T follicular helper cell (primary cell): Measurements from ENCODE around the gene ITSN2.
"Not testable (repeated sequence)": the region's sequence is repeated elsewhere in the genome, so short reads cannot be mapped to it uniquely, and the experiment has no call there.

Experiments
- DNase-seq: peaks from one replicate; pipeline ENCODE4 v3.0.0-alpha.2; 2020; ENCODE audit warnings: low read depth
- total RNA-seq, 2 experiments: gene quantifications; one replicate each; lab custom pipeline; 2026; lab: John Stamatoyannopoulos, UW

Gene ITSN2
- total RNA-seq: 151 to 235 reads per million in 2 experiments

DNA sequence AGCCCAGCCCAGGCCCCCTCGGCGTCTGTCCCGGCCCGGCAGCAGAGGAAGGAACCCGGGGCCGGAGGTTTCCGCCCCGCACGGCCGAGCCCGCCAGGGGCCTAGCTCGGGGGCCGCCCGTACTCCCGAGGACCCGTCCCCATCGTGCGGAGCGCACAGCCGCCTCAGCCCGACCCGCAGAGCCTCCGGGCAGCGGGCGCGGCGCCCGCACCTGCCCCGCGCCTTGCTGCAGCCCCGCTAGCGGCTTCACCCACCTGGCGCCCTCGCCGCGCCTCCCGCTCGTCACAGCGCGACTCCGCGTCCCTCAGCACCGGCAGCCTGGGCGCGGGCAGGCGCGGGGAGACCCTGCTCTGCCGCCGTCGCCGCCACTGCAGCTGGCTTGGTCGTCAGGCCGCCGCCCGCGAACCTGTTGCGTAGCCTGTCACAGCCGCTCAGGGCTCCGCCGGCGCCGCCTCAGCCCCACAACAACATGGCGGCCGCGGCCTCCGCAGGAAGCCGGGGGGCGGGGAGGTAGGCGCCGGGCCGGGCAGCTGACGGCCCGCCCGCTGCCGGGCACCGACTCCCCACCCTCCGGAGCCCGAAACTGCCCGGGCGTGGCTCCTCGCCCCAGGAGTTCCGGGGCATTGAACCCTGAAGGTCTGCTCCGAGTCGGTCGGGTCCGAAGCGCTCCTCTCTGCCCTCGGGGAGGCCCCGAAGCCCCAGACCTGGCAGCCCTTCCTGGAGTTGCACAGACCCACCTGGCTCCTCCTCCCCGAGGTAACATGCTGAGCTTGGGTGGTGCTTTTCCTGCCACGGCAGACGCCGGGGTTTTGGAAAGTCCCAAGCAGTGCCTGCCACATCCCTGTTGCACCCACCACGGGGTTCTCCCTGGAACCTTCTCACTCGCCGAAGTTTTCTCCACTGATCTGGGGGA lies at the start of gene ITSN2:
TSS of gene ITSN2 (minus strand) at position 487 of the 913 bp plus-strand sequence. CDS start 32,454 bp downstream, outside the sequence.
- peak; percentile 69 for DNase-seq

DNA sequence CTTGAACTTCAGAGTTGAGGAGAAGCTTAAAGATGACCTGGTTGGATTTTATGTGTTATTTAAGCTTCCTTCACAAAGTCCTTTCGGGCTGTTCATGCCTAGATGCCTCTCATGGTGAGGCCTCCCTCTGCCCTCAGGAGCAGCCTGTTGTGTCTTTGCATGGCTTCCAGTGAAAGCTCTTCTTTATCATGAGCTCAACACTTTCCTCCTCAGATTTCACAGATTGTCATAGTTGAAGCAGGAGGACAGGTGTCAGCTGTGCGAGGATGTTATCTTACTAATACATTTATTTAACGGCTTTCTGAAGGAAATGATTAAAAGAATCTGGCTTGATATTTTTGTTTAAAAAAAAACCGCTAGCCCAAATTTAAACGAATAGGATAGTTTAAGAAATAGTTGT lies 48.8 kb upstream of the ITSN2 start:
- no peak for DNase-seq

DNA sequence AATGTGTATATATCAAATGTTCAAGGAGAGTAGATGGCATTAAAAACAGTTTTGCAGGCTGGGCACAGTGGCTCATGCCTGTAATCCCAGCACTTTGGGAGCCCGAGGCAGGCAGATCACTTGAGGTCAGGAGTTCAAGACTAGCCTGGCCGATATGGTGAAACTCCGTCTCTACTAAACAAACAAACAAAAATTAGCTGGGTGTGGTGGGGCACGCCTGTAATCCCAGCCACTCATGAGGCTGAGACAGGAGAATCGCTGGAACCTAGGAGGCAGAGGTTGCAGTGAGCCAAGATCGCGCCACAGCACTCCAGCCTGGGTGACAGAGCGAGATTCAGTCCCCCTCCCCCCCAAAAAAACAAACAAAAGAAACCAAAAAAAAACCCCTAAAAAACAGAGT lies 48.4 kb upstream of the ITSN2 start:
- DNase-seq: not testable (repeated sequence)

DNA sequence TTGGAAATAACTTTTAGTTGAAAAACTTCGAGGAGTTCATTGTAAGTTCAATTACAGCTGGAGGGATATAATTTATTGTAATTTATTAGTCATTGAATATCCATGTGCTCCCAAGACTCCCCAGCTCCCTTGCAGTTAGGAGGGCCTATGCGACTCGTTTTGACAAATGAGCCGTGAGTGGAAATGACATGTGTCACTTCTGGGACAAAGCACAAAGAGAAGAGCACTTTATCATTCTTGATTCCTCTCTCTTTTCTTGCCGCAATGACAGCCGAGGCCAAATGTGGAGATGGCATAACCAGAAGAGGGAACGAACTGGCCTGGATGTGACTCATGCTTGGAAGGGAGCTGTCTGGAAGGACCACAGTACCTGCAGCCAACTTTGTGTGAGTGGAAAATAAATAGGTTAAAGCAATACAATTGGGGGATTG lies 44.2 kb upstream of the ITSN2 start:
- DNase-seq: no peak

DNA sequence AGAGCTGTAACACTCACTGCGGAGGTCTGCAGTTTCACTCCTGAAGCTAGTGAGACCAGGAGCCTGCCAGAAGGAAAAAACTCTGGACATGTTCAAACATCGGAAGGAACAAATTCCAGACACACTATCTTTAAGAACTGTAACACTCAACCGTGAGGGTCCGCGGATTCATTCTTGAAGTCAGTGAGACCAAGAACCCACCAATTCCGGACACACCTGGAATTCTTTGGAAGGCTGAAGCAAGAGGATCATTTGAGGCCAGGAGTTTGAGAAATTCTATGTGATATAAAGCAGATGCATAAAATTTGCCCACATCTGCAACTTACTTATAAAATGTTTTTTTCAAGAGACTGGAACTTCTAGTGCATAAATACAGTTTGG lies 43.5 kb upstream of the ITSN2 start:
- DNase-seq: no peak

DNA sequence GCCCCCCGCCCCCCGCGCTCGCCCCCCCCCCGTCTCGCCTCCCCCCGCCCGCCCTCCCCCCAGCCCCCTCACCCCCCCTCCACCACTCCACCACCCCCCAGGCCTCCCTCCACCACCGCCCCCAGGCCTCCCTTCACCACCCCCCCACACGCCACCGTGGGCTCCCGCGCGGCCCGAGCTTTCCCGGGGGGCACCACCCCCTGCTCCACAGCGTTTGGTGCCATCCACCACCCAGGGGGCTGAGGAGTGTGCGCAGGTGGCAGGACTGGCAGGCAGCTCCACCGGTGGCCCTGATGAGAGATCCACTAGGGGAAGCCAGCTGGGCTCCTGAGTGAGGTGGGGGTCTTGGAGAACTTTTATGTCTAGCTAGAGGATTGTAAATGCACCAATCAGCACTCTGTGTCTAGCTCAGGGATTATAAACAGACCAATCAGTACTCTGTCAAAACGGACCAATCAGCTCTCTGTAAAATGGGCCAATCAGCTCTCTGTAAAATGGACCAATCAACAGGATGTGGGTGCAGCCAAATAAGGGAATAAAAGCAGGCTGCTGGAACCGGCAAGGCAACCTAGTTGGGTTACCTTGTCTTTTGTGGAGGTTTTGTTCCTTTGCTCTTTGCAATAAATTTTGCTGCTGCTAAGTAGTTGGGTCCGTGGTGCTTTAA lies 43.0 kb upstream of the ITSN2 start:
- no peak for DNase-seq

DNA sequence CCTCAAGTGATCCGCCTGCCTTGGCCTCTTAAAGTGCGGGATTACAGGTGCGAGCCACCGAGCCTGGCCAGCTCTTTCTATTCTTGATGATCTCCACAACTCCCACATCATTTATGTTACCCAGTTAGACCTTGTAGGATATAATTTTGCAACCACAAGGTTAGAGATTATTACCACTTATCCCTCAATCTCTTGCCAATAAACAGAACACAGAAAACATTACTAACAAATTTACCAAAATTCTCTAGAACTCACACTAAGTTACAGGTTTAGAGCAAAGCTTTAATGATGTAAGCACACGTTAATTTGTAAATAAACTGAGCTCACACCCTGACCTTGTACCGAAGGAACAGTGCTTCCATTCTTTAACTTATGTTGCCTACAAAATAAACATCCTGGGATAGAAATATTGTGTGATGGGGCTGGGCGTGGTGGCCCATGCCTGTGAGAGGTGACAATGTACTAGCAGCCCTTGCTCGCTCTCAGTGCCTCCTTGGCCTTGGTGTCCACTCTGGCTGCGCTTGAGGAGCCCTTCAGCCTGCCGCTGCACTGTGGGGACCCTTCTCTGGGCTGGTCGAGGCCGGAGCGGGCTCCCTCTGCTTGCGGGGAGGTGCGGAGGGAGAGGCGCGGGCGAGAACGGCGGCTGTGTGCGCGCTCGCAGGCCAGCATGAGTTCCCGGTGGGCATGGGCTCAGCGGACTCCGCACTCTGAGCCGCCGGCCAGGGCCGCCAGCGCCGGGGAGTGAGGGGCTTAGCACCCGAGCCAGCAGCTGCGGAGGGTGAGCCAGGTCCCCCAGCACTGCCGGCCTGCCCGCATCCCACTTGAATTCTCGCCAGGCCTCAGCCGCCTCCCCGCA lies 42.1 kb upstream of the ITSN2 start:
- no peak for DNase-seq

DNA sequence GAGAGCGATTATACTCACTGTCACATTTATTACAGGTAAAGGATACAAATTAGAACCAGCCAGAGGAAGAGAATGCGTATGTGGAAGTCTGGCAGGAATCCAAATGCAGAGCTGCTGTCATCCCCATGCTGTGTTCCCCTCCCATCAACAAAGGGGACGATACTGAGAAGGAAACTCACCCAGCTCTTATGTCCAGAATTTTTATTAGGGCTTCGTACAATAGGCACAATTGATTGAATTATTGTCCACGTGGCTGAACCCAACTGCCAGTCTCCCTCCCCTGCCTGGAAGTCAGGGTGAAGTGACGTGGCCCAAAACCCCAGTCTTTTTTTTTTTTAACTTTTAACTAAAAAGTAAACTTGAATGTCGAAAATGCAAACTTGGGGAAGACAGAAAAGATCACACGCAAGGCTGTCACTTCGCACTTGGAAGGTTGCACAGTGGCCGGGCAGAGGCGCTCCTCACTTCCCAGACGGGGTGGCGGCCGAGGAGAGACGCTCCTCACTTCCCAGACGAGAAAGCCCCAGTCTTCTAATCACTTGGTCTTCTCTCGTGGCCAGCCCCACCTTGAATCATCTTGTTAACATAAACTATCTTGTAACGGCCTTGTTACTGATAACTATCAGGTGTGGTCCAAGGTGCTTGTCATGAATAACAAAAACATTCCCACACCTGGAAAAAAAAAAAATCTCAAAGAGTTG lies 40.0 kb upstream of the ITSN2 start:
- DNase-seq: no peak

DNA sequence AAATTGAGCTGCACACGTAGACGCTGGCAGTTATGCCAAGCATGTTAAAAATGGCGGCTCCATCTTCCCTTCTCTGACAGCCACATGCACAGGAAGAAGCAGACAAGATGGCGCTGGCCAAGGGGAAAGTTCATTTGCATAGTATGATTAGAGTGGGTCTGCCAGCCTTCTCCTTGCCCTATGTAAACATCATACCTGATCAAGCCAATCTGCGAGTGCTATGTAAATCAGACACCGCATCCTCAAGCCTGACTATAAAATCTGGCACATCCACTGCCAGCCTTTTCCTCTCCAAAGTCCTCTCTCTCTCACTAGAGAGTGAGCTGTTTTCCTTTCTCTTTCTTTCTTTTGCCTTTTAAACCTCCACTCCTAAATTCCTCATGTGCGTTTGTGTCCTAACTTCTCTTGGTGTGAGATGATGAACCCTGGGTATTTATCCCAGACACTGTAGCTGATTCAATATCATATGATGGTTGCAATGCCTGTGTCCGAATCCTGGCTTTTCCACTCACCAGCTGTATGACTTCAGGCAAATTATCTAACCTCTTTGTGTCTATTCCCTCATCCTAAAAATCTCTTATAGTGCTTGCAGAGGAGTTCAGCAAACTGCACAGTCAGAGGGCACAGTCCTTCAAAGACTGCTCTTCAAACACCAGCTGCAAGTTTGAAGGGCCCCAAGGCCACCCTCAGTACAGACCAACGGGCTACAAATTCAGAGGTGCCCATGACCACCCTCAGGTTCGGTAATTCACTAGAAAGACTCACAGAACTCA lies 39.3 kb upstream of the ITSN2 start:
- DNase-seq: no peak

DNA sequence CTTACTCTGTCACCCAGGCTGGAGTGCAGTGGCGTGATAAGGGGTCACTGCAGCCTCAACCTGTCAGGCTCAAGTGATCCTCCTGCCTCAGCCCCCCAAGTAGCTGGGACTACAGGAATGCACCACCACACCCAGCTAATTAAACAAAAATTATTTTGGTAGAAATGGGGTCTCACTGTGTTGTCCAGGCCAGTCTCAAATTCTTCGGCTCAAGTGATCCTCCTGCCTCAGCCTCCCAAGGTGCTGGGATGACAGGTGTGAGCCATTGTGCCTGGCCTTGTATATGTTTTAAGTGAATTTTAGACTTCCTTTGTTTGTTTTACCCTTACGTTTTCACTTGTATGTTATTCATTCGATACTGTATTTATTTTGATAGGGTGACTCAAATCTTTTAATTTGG lies 34.7 kb upstream of the ITSN2 start:
- no peak for DNase-seq

DNA sequence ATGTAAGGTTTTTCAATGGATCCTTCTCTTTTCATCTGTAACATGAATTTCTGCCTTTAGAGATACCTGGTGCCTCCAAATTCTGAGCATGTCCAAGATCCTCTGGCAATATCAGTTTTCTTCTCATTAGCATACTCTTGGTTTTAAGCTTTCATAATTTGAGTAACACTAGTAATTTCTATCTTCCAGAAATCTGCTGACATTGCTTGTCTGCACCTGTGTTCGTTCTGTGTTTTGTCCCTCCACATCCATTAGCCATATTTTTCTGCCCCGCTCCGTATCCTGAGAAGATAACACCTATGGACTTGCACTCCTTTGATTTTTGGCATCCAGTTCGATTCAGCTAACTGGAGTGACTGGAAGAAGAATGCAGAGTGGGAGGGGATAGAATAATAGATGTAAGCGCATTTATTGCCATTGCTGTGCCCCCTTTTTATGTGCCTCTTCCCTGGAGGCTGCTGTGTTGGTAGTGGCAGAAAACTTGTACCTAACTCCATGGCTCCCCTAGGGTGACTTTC lies 32.3 kb upstream of the ITSN2 start:
- DNase-seq: no peak

DNA sequence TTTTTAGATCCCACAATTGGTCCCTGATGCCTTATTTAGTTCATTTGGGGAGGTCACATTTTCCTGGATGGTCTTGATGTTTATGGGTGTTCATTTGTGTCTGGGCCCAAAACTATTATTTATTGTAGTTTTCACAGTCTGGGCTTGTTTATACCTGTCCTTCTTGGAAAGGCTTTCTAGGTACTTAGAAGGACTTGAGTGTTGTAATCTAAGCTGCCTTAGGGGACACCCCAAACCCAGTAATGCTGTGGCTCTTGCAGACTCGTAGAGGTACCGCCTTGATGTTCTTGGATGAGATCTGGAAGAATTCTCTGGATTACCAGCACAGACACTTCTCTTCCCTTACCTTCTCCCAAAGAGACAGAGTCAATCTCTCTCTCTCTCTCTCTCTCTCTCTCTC lies 25.0 kb upstream of the ITSN2 start:
- DNase-seq: no peak

DNA sequence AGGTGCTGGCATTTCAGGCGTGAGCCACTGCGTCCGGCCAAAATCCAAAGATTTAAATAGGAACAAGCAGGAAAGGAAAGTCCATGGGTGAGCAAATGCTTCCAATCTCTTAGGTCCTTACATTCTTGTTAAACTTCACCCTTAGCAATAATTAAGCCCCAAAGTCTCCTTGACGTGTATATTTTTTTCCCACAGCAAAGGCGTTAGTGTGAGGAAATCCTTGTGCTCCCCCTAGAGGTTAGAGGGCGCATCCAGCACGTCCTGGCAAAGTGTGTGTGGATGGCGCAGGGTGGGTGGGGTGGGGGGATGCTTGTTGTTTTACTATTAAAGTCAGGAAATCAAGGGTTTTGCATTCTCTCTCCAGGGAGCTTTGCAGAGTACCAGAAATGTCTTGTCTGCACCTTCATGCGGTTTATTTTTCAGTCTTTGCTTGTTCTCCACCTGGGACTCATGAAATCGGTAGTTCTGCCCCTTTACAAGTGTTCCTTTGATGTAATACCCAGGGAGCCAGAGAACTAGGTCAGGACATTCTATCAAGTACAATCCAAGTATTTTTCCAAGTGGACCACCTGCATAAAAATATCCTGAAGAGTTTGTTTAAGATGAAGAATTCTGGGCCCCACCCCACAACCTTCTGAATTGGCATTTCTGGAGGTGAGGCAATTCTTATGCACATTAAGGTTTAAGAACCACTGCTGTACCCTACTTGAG lies 22.2 kb upstream of the ITSN2 start:
- DNase-seq: peak; percentile 49

DNA sequence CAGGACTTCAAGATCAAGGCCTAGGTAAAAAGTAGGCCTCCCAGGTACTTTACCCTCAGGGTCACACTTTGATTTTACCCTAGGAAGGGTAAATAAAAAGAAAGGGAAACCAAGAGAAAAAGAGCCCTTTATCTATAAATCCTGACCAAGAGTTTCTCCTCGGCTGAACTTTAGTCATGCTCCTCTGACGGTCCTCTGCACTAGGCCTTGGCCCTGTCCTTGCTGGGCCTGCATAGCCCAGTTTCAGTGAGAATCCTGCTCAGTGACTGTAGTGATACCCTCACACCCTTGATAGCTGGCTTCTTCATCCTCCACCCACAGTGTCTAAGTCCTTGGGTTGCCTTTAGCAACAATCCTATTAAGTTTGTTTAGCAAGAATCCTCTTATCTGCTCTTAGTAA lies 20.5 kb upstream of the ITSN2 start:
- DNase-seq: no peak

DNA sequence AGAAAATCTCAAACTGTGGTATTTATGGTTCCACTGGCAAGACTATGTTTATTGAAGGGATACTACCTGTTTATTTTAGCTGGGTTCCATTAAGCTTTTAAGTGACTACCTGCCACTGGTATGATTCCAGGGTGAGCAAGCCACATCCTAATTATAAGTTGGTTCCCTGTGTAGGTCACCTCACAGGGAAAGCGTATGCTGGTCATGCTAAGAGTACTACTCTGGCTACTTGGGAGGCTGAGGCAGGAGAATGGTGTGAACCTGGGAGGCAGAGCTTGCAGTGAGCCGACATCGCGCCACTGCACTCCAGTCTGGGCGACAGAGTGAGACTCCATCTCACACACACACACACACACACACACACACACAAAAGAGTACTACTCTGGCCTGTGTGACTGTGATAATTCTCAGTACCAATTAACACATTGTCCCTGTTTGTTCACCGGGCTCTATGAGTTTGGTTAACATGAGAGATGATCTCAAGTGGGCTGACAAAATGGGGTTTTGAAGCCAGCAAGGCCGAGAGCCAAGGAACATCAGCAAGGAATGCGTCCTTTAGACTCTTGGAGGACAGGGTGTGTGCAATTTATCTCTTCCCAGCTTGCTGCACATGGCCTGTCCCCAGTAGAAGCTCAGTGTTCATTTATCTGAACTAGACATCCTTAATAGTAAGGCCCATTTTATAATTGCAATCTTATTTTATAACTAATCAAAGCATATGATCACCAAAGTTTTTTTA lies 15.2 kb upstream of the ITSN2 start:
- no peak for DNase-seq

DNA sequence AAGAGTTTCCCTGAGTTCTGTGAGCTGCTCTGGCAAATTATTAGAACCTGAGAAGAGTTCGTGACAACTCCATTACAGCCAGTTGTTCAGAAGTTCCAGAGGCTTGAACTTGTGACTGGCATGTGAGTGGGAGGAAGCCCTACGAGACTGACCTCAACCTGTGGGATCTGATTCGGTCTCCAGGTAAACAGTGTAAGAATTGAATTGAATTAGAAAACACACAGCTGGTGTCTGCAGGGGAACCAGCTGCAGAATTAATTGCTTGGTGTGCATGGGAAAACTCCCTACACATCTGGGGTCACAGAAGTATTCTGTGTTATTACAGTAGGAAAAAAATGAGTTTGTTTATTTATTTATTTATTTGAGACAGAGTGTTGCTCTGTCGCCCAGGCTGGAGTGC lies 14.0 kb upstream of the ITSN2 start:
- no peak for DNase-seq

DNA sequence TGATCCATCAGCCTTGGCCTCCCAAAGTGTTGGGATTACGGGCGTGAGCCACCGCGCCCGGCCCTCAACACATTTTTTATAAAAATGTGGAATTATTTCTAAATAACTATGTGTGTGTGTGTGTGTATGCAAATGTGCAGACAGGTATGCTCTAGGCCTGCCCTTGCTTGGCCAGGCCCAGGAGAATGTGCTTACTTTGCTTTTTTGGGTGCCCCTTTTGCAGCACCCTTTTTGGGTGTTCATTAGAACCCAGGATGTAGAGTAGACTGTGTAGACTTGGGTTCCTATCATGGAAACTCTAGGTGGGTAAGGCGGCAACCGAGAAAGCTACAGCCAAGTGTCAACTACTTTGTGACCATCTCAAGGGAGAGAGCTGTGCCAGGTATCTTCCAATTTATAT lies 11.7 kb upstream of the ITSN2 start:
- DNase-seq: no peak

DNA sequence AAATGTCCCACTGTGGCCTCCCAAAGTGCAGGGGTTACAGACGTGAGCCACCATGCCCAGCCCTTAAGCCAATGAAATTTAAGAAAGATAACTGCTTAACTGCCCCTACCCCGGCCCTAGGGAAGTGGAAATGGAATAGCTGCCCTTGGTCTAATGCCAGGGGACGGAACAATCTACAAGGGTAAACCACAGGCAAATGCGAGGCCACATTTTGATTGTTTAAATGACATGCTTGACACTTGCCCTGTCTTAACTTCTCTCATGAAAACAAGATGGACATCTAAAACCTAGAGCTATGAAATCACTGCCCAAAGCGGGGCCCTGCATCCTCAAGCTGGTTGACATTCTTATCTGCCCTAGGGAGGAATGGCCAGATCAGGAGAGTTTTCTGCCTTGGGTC lies 5.5 kb upstream of the ITSN2 start:
- no peak for DNase-seq

DNA sequence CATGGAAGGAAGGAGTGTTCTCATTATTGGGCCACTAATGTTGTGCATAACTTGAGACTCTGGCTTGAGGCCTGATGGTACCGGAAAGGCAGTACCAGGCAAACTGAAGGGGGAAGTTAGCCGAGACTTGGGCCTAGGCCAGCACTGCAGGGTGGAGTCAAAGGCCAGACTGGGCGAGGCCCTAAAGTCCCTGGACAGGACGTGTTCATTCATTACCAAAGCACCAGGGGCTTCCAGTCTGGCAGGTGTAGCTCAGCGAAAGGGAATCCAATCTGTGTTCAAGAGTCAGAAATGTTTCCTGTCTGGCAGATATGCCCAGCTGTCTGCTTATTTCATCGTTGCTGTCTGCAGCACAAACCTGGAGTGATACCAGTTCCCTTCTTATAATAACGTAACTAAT lies 4.7 kb upstream of the ITSN2 start:
- no peak for DNase-seq
